Liver (tissue), 9 donors: ENCODE measurements around the gene MAP3K20. TPM values are rescaled to one million over a fixed set of nuclear protein-coding genes. Genes with fewer than 3 reads are reported as not detected.

Experiments used
- DNase-seq: peaks from one replicate; pipeline ENCODE4 v3.0.0-alpha.2; 2017; ENCODE audit warnings: low spot score
- H3K27ac ChIP-seq, 2 donors: one replicate each; pipeline ENCODE4 v1.7.0; 2013; ENCODE audit warnings: inconsistent platforms in 2 of 2, low read length in 2 of 2, control low read depth in 1 of 2, low read depth in 1 of 2, mild to moderate bottlenecking in 1 of 2
- H3K27me3 ChIP-seq, 4 donors: one replicate each; pipeline versions ENCODE4 v1.6.1 to v1.7.0; 2013; ENCODE audit warnings: low read length in 3 of 4, inconsistent platforms in 1 of 4, mild to moderate bottlenecking in 1 of 4, moderate library complexity in 1 of 4; ENCODE audit not compliant: control insufficient read depth in 4 of 4, insufficient read depth in 4 of 4
- H3K36me3 ChIP-seq, 4 donors: one replicate each; pipeline versions ENCODE4 v1.6.1 to v1.7.0; 2013; ENCODE audit warnings: low read length in 3 of 4, mild to moderate bottlenecking in 3 of 4, low read depth in 1 of 4, moderate library complexity in 1 of 4; ENCODE audit not compliant: control insufficient read depth in 4 of 4, insufficient read depth in 3 of 4
- H3K4me1 ChIP-seq, 4 donors: one replicate each; pipeline versions ENCODE4 v1.6.1 to v1.7.0; 2013; ENCODE audit warnings: low read length in 3 of 4, mild to moderate bottlenecking in 3 of 4, moderate library complexity in 1 of 4; ENCODE audit not compliant: control insufficient read depth in 4 of 4, insufficient read depth in 4 of 4
- H3K4me3 ChIP-seq, 3 donors: one replicate each; pipeline versions ENCODE4 v1.6.1 to v1.7.0; 2013; ENCODE audit warnings: low read length in 3 of 3, control low read depth in 1 of 3, low read depth in 1 of 3, mild to moderate bottlenecking in 1 of 3
- H3K9ac ChIP-seq, 2 donors: one replicate each; pipeline ENCODE4 v1.7.0; 2013; ENCODE audit warnings: low read length in 2 of 2, mild to moderate bottlenecking in 2 of 2, moderate library complexity in 2 of 2, control low read depth in 1 of 2, low read depth in 1 of 2
- H3K9me3 ChIP-seq, 4 donors: one replicate each; pipeline versions ENCODE4 v1.6.1 to v1.7.0; 2013; ENCODE audit warnings: low read length in 3 of 4; ENCODE audit not compliant: control insufficient read depth in 4 of 4
- ATF3 ChIP-seq: IDR thresholded peaks from 2 replicates; pipeline ENCODE4 v1.6.1; 2016; ENCODE audit warnings: antibody characterized with exemption
- EGR1 ChIP-seq, 2 donors: IDR thresholded peaks; 2 replicates each; pipeline ENCODE4 v1.6.1; 2016 to 2018; ENCODE audit warnings: antibody characterized with exemption in 2 of 2, low read depth in 2 of 2
- FOXA1 ChIP-seq: IDR thresholded peaks from 2 replicates; pipeline ENCODE4 v1.6.1; 2016; ENCODE audit warnings: antibody characterized with exemption
- FOXA2 ChIP-seq: IDR thresholded peaks from 2 replicates; pipeline ENCODE4 v1.6.1; 2016; ENCODE audit warnings: antibody characterized with exemption
- GABPA ChIP-seq, 2 donors: IDR thresholded peaks in 1 of 2; conservative IDR thresholded peaks in 1 of 2; 2 replicates each; pipeline ENCODE4 v1.6.1; 2016; ENCODE audit warnings: antibody characterized with exemption in 2 of 2, mild to moderate bottlenecking in 1 of 2, moderate library complexity in 1 of 2
- HNF4A ChIP-seq, 2 donors: conservative IDR thresholded peaks; 2 replicates each; pipeline ENCODE4 v1.6.1; 2016; ENCODE audit warnings: antibody characterized with exemption in 2 of 2, mild to moderate bottlenecking in 2 of 2
- HNF4G ChIP-seq: IDR thresholded peaks from 2 replicates; pipeline ENCODE4 v1.6.1; 2016; ENCODE audit warnings: antibody characterized with exemption
- JUND ChIP-seq, 2 donors: IDR thresholded peaks; 2 replicates each; pipeline ENCODE4 v1.6.1; 2016; ENCODE audit warnings: antibody characterized with exemption in 2 of 2
- NR2F2 ChIP-seq: IDR thresholded peaks from 2 replicates; pipeline ENCODE4 v1.6.1; 2016; ENCODE audit warnings: antibody characterized with exemption
- RAD21 ChIP-seq, 2 donors: IDR thresholded peaks; 2 replicates each; pipeline ENCODE4 v1.6.1; 2016; ENCODE audit warnings: antibody characterized with exemption in 2 of 2, mild to moderate bottlenecking in 2 of 2
- REST ChIP-seq: IDR thresholded peaks from 2 replicates; pipeline ENCODE4 v1.6.1; 2016; ENCODE audit warnings: antibody characterized with exemption, mild to moderate bottlenecking
- RXRA ChIP-seq, 2 donors: IDR thresholded peaks; 2 replicates each; pipeline ENCODE4 v1.6.1; 2017 to 2018; ENCODE audit warnings: antibody characterized with exemption in 2 of 2, mild to moderate bottlenecking in 1 of 2
- SP1 ChIP-seq: IDR thresholded peaks from 2 replicates; pipeline ENCODE4 v1.6.1; 2018; ENCODE audit warnings: antibody characterized with exemption, mild to moderate bottlenecking
- TAF1 ChIP-seq: conservative IDR thresholded peaks from 2 replicates; pipeline ENCODE4 v1.6.1; 2016; ENCODE audit warnings: antibody characterized with exemption, mild to moderate bottlenecking
- YY1 ChIP-seq: IDR thresholded peaks from 2 replicates; pipeline ENCODE4 v1.6.1; 2016; ENCODE audit warnings: antibody characterized with exemption, mild to moderate bottlenecking
- ZBTB33 ChIP-seq: IDR thresholded peaks from 2 replicates; pipeline ENCODE4 v1.6.1; 2016; ENCODE audit warnings: antibody characterized with exemption
- WGBS: extraction: QIAGEN DNeasy Blood & Tissue Kit; methylation state at CpG from one replicate; pipeline ENCODE4 v1.1.7; 2013; 5-methylcytosine and 5-hydroxymethylcytosine counted together
- polyA plus RNA-seq, 2 donors: library from polyadenylated mRNA; stranded (reverse) in 1 of 2; unstranded in 1 of 2; fragments of 200-250 nt in 1 of 2; fragments of >200 nt in 1 of 2; fragmentation: Nextera tagmentation in 1 of 2; extraction: Ambion mirVana in 1 of 2; gene quantifications; one replicate each; pipeline versions ENCODE4 v1.2.1 to v1.2.3, GENCODE V29; 2013 to 2015
- total RNA-seq, 2 donors: library from RNA; depleted of rRNA; stranded (reverse); fragments of >200 nt; gene quantifications; one replicate each; pipeline ENCODE4 v1.2.3, GENCODE V29; 2014
- TF ChIP-seq, protein P1 (sequence below): IDR thresholded peaks from 2 replicates; pipeline ENCODE4 v1.6.1; 2016; ENCODE audit warnings: antibody characterized with exemption
- donor health status: healthy.
- donor health status: healthy.
- donor health status: healthy.
- donor health status: healthy.
- donor health status: healthy.

The MAP3K20 gene
- total and polyA plus RNA-seq, 4 donors = 9.1 to 22.6 (median 14.9) TPM

GRCh38 chr2:173099804-173100203 is 24.2 kb downstream of the MAP3K20 start:
- TF ChIP-seq HNF4A (conservative IDR thresholded peaks at IDR 0.05) (no peak), RAD21 (IDR thresholded peaks at IDR 0.05) (no peak)
- no peak for DNase-seq

DNA sequence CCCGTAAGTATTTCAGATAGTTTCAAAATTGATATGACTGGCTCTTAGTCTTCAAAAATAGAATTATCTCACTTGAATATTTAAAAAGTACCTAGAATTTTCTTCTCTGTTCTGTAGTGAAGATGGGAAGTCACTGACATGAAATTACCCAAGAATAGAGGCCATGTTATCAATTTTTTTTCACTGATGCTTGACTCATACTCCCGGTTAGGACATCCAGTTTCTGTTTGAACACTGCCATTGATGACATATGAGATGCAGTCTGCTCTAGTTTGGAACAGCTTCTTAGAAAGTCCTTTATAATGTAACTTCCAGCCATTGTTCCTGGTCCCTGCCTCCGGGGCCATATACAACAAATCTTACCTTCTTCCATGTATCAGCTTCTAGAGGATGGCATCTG is 26.0 kb downstream of the MAP3K20 start:
- no peak overlapping the region for H3K9ac ChIP-seq
- H3K27ac ChIP-seq = peak overlapping the region; percentile 38 to 61
- peaks cover 0 to 2% (median 0%) of the 10 kb centered on the region in 4 donors for H3K36me3 ChIP-seq
- H3K27me3 ChIP-seq = no peaks in the 10 kb centered on the region
- WGBS = 64% methylated on average over 3 of the region's 3 CpGs
- no peaks in the 10 kb centered on the region for H3K9me3 ChIP-seq
- no peak for DNase-seq
- H3K4me3 ChIP-seq = no peak overlapping the region
- TF ChIP-seq FOXA2 = peak; percentile 44
- TF ChIP-seq TAF1 = no peak
- TF ChIP-seq HNF4A (conservative IDR thresholded peaks at IDR 0.05) = peak in 1 of 2 donors; percentile 39
- TF ChIP-seq JUND (IDR thresholded peaks at IDR 0.05) = peak in 1 of 2 donors; percentile 47
- no peak for TF ChIP-seq GABPA (IDR thresholded peaks at IDR 0.05 in 1 of 2, conservative IDR thresholded peaks at IDR 0.05 in 1 of 2)
- no peak for TF ChIP-seq FOXA1
- TF ChIP-seq RXRA (IDR thresholded peaks at IDR 0.05) = peak in 1 of 2 donors; percentile 40
- TF ChIP-seq HNF4G = no peak
- TF ChIP-seq YY1 = peak; percentile 89
- no peak for TF ChIP-seq NR2F2
- TF ChIP-seq SP1 = no peak
- TF ChIP-seq REST = peak; percentile 22
- TF ChIP-seq EGR1 (IDR thresholded peaks at IDR 0.05; ENCODE audit: low read depth in 2 of 2) = no peak
- TF ChIP-seq RAD21 (IDR thresholded peaks at IDR 0.05) = no peak
- peaks cover 0 to 8% (median 0%) of the 10 kb centered on the region in 4 donors for H3K4me1 ChIP-seq

More at GRCh38 chr2:173099804-173100203, 24.2 kb downstream of the MAP3K20 start:
- no peaks in the 10 kb centered on the region for H3K27me3 ChIP-seq
- H3K9ac ChIP-seq = no peak overlapping the region
- H3K4me1 ChIP-seq = peaks cover 2 to 17% (median 9%) of the 10 kb centered on the region in 4 donors
- H3K4me3 ChIP-seq = no peak overlapping the region
- 93% methylated on average over 2 of the region's 2 CpGs for WGBS
- no peak overlapping the region for H3K27ac ChIP-seq
- no peaks in the 10 kb centered on the region for H3K9me3 ChIP-seq
- peaks cover 0 to 2% (median 0%) of the 10 kb centered on the region in 4 donors for H3K36me3 ChIP-seq

DNA sequence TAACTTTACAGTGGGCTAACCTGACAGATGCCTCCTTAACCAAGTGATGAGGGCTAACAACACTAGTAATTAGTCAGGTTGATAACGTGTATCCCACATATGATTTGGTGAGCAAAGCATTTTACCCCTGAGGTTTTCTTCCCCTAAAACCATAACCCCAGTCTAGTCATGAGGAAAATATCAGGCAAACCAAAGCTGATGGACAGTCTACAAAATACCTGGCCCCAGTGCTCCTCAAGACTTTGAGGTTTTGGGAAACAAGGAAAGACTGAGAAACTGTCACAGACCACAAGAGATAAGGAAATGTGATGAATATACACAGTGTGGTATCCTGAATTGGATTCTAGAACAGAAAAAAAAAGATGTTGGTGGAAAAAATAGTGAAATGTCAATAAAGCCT is 28.5 kb downstream of the MAP3K20 start:
- Histone ChIP-seq H3K4me1 (peaks cover 0 to 8% (median 0%) of the 10 kb centered on the region in 4 donors), H3K9me3 (no peaks in the 10 kb centered on the region), H3K9ac (no peak overlapping the region), H3K4me3 (no peak overlapping the region), H3K27ac (no peak overlapping the region), H3K27me3 (no peaks in the 10 kb centered on the region), H3K36me3 (no peaks in the 10 kb centered on the region)
- WGBS = 97% methylated on average over 1 of the region's 1 CpG
- no peak for DNase-seq
- TF ChIP-seq GABPA (IDR thresholded peaks at IDR 0.05 in 1 of 2, conservative IDR thresholded peaks at IDR 0.05 in 1 of 2) (no peak), RXRA (IDR thresholded peaks at IDR 0.05) (no peak), NR2F2 (no peak), HNF4G (no peak), RAD21 (IDR thresholded peaks at IDR 0.05) (no peak), ZBTB33 (no peak), EGR1 (IDR thresholded peaks at IDR 0.05; ENCODE audit: low read depth in 2 of 2) (no peak), REST (no peak), HNF4A (conservative IDR thresholded peaks at IDR 0.05) (no peak), ATF3 (no peak), YY1 (no peak), TAF1 (no peak)
- TF ChIP-seq, protein P1, sequence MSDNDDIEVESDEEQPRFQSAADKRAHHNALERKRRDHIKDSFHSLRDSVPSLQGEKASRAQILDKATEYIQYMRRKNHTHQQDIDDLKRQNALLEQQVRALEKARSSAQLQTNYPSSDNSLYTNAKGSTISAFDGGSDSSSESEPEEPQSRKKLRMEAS = no peak
